ENCODE results near the gene ZNF75A. TPM values are rescaled to one million over a fixed set of nuclear protein-coding genes. Genes with fewer than 3 reads are reported as not detected.
A peak's percentile ranks its signal among the peaks of the same experiment; 100 is the strongest.

The ZNF75A gene
- total RNA-seq, 1 donor from 2014 or later = 32.4 TPM

- Histone ChIP-seq H3K9me3 (peaks cover 18% of the 10 kb centered on the region), H3K36me3 (peaks cover 23% of the 10 kb centered on the region), H3K4me3 (peak within 1 kb of the TSS; percentile 75), H3K4me1 (peaks cover 28% of the 10 kb centered on the region), H3K27ac (peak within 1 kb of the TSS; percentile 99), H3K27me3 (ENCODE audit: low read depth) (no peaks in the 10 kb centered on the region)
- intact Hi-C loops (cut with DNase I) = no loop called here
- peak; percentile 97 for DNase-seq
- TF ChIP-seq CTCF (IDR thresholded peaks at IDR 0.05) = no peak
- ATAC-seq = peak; percentile 98
Observed at GRCh38 chr16:3282730-3283542, 22.4 kb upstream of the ZNF75A start, which contains the start of gene ZNF263. ZNF263 (plus strand) TSS chr16:3283491; CDS start chr16:3283819, 328 bp downstream.

GRCh38 chr16:3283543-3284447 lies 21.5 kb upstream of the ZNF75A start:
- Histone ChIP-seq H3K4me3 (peak overlapping the region; percentile 75), H3K27me3 (ENCODE audit: low read depth) (no peaks in the 10 kb centered on the region), H3K9me3 (peaks cover 26% of the 10 kb centered on the region), H3K4me1 (peaks cover 28% of the 10 kb centered on the region), H3K36me3 (peaks cover 29% of the 10 kb centered on the region), H3K27ac (peak overlapping the region; percentile 99)
- intact Hi-C loops (cut with DNase I) = no loop called here
- peak in 1 of 2 donors; percentile 0 for ATAC-seq
- TF ChIP-seq CTCF (IDR thresholded peaks at IDR 0.05) = no peak
- DNase-seq = no peak

GRCh38 chr16:3285131-3285530 lies 20.2 kb upstream of the ZNF75A start:
- no peaks in the 10 kb centered on the region for H3K27me3 ChIP-seq (ENCODE audit: low read depth)
- intact Hi-C loops (cut with DNase I) = no loop called here
- H3K9me3 ChIP-seq = peaks cover 39% of the 10 kb centered on the region
- no peak for TF ChIP-seq CTCF (IDR thresholded peaks at IDR 0.05)
- no peak for ATAC-seq
- H3K4me3 ChIP-seq = peak overlapping the region; percentile 75
- H3K27ac ChIP-seq = no peak overlapping the region
- H3K36me3 ChIP-seq = peaks cover 42% of the 10 kb centered on the region
- peaks cover 28% of the 10 kb centered on the region for H3K4me1 ChIP-seq
- DNase-seq = no peak

- Histone ChIP-seq H3K36me3 (peaks cover 53% of the 10 kb centered on the region), H3K9me3 (peaks cover 87% of the 10 kb centered on the region), H3K4me3 (no peak overlapping the region), H3K27ac (no peak overlapping the region), H3K27me3 (ENCODE audit: low read depth) (no peaks in the 10 kb centered on the region), H3K4me1 (peaks cover 5% of the 10 kb centered on the region)
- intact Hi-C loops (cut with DNase I) = no loop called here
- ATAC-seq = no peak
- no peak for DNase-seq
- TF ChIP-seq CTCF (IDR thresholded peaks at IDR 0.05) = no peak
Observed at GRCh38 chr16:3289998-3290673, 15.2 kb upstream of the ZNF75A start.

- Histone ChIP-seq H3K9me3 (peaks cover 95% of the 10 kb centered on the region), H3K27me3 (ENCODE audit: low read depth) (no peaks in the 10 kb centered on the region), H3K4me1 (no peaks in the 10 kb centered on the region), H3K27ac (no peak overlapping the region), H3K36me3 (peaks cover 30% of the 10 kb centered on the region), H3K4me3 (no peak overlapping the region)
- ATAC-seq = no peak
- no peak for DNase-seq
- no peak for TF ChIP-seq CTCF (IDR thresholded peaks at IDR 0.05)
- intact Hi-C loops (cut with DNase I) = no loop called here
Observed at GRCh38 chr16:3292604-3293003, 12.7 kb upstream of the ZNF75A start.

Measured in lower lobe of right lung (tissue), 2 donors.